ENCODE measurements around the gene CDH4. TPM values are rescaled to one million over a fixed set of nuclear protein-coding genes. Genes with fewer than 3 reads are reported as not detected.

The CDH4 gene
- total RNA-seq, 2 experiments from 2014 or later: not detected

DNA sequence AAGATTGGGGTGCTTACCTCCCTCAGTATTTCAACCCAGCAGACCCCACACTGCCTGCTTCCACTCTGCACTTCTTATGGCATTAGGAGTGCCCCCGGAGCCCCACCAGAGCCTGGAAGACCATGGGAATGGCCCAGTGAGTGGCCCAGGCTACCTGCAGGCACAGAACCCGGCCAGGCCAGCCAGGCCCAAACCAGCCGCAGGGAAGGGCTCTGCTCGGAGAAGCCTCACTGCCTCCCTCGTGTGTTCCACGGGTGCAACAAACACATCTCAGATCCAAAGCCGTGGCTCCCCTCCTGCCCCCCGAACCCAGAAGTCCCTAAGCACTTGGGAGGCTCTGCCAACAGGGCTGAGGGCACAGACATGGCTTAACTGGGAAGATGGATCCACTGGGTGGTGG, 283.9 kb downstream of the CDH4 start:
- Histone ChIP-seq H2AFZ (ENCODE audit: low read length) (no peak overlapping the region), H3K36me3 (ENCODE audit: insufficient read depth, low read length) (no peaks in the 10 kb centered on the region), H3K4me3 (ENCODE audit: low read depth, low read length, poor library complexity, severe bottlenecking) (no peak overlapping the region), H3K9me3 (ENCODE audit: low read length) (no peaks in the 10 kb centered on the region), H4K20me1 (ENCODE audit: insufficient read depth, low read length) (no peaks in the 10 kb centered on the region), H3K9me2 (ENCODE audit: insufficient read depth, low read length) (no peaks in the 10 kb centered on the region), H3K4me1 (ENCODE audit: insufficient read depth, low read length, poor library complexity, severe bottlenecking) (no peaks in the 10 kb centered on the region), H3K4me2 (ENCODE audit: low read length) (no peak overlapping the region), H3K27ac (ENCODE audit: low read depth, low read length, poor library complexity, severe bottlenecking) (no peak overlapping the region), H3K79me2 (ENCODE audit: insufficient read depth, low read depth, low read length) (no peaks in the 10 kb centered on the region)
- ChIA-PET CTCF (ENCODE audit: unreplicated experiment) (no interaction called here), POLR2A (no interaction called here)
- TF ChIP-seq EZH2phosphoT487 (IDR thresholded peaks at IDR 0.05; ENCODE audit: borderline replicate concordance, low read depth, low read length): no peak
- TF ChIP-seq, protein P1, sequence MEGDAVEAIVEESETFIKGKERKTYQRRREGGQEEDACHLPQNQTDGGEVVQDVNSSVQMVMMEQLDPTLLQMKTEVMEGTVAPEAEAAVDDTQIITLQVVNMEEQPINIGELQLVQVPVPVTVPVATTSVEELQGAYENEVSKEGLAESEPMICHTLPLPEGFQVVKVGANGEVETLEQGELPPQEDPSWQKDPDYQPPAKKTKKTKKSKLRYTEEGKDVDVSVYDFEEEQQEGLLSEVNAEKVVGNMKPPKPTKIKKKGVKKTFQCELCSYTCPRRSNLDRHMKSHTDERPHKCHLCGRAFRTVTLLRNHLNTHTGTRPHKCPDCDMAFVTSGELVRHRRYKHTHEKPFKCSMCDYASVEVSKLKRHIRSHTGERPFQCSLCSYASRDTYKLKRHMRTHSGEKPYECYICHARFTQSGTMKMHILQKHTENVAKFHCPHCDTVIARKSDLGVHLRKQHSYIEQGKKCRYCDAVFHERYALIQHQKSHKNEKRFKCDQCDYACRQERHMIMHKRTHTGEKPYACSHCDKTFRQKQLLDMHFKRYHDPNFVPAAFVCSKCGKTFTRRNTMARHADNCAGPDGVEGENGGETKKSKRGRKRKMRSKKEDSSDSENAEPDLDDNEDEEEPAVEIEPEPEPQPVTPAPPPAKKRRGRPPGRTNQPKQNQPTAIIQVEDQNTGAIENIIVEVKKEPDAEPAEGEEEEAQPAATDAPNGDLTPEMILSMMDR (conservative IDR thresholded peaks at IDR 0.05; ENCODE audit: low read length): no peak
- intact Hi-C loops (cut with micrococcal nuclease; ENCODE audit: unreplicated experiment): no loop called here
- DNase-seq (ENCODE audit: low spot score): no peak
- BruUV-seq (replicated peaks): no TSS peak

DNA sequence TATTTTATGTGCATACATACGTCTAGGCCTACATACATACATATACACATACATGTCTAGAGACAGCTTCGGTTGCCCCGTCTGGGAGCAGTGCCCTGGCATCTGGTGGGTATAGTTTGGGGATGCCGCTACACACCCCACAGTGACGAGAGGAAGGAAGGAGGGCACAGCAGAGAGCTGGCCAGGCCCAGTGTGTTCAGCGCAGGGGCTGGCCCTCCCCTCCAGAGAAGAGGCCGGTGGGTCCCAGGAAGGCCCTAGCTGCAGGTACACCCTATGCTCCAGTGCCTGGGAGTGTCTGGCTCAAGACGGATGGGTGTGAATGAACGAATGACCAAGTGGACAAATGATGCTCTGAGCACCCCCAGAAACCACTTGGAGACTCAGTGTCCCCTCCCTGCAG, 284.6 kb downstream of the CDH4 start:
- no peak for DNase-seq (ENCODE audit: low spot score)
- no TSS peak for BruUV-seq (replicated peaks)
- ChIA-PET CTCF (ENCODE audit: unreplicated experiment) (no interaction called here), POLR2A (no interaction called here)
- H3K4me2 ChIP-seq (ENCODE audit: low read length): no peak overlapping the region
- intact Hi-C loops (cut with micrococcal nuclease; ENCODE audit: unreplicated experiment): no loop called here
- H3K4me1 ChIP-seq (ENCODE audit: insufficient read depth, low read length, poor library complexity, severe bottlenecking): no peaks in the 10 kb centered on the region
- TF ChIP-seq, protein P1 (conservative IDR thresholded peaks at IDR 0.05; ENCODE audit: low read length): no peak
- TF ChIP-seq EZH2phosphoT487 (IDR thresholded peaks at IDR 0.05; ENCODE audit: borderline replicate concordance, low read depth, low read length): no peak
- H3K79me2 ChIP-seq (ENCODE audit: insufficient read depth, low read depth, low read length): no peaks in the 10 kb centered on the region
- H3K4me3 ChIP-seq (ENCODE audit: low read depth, low read length, poor library complexity, severe bottlenecking): no peak overlapping the region
- H3K27ac ChIP-seq (ENCODE audit: low read depth, low read length, poor library complexity, severe bottlenecking): no peak overlapping the region
- H4K20me1 ChIP-seq (ENCODE audit: insufficient read depth, low read length): no peaks in the 10 kb centered on the region
- H3K36me3 ChIP-seq (ENCODE audit: insufficient read depth, low read length): no peaks in the 10 kb centered on the region
- H2AFZ ChIP-seq (ENCODE audit: low read length): no peak overlapping the region
- no peaks in the 10 kb centered on the region for H3K9me3 ChIP-seq (ENCODE audit: low read length)
- H3K9me2 ChIP-seq (ENCODE audit: insufficient read depth, low read length): no peaks in the 10 kb centered on the region

DNA sequence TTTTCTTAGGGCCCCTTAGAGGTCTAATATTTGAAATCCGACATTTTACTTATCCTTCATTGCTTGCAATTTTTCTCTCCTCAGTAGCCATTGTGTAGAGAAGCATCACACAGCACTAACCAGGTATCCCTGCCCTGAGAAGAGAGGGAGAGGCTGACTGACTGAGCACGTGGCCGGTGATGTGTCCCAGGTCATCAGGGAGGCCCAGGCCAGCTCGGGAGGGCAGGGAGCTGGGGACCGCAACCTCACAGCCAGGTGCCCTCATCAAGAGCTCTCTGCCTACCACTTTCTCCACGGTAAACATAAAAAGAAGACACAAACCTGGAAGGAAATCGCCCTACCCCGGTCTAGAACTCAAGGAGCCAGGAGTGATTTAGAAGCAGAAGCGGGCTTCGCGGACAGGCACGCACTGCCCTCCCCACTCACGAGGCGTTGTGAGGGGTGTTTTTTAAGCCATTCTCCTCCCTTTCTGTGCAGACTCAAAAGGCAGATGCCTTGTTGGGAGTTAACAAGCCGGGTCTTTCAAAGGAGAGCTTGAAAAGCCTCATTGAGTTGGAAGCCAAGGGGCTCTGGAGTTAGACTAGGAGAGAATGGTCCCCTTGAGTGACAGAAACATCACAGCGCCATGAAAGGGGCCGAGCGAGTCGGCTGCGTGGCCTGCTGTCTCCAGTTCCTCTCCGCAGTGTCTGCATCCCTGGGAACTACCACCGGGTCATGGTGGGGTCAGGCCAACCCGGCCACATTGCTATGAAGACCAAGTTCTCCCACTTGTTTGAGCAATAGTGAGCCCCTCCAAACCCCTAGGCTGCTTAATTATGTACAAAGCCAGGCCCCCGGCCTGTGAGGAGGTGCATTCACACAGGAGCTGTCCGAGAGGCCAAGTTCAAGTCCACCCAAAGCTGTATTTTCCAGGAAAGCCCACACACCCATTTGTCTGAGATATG, 285.4 kb downstream of the CDH4 start:
- Histone ChIP-seq H4K20me1 (ENCODE audit: insufficient read depth, low read length) (no peaks in the 10 kb centered on the region), H3K4me2 (ENCODE audit: low read length) (no peak overlapping the region), H2AFZ (ENCODE audit: low read length) (no peak overlapping the region), H3K27ac (ENCODE audit: low read depth, low read length, poor library complexity, severe bottlenecking) (no peak overlapping the region), H3K9me2 (ENCODE audit: insufficient read depth, low read length) (no peaks in the 10 kb centered on the region), H3K4me1 (ENCODE audit: insufficient read depth, low read length, poor library complexity, severe bottlenecking) (no peaks in the 10 kb centered on the region), H3K4me3 (ENCODE audit: low read depth, low read length, poor library complexity, severe bottlenecking) (no peak overlapping the region), H3K36me3 (ENCODE audit: insufficient read depth, low read length) (no peaks in the 10 kb centered on the region), H3K79me2 (ENCODE audit: insufficient read depth, low read depth, low read length) (no peaks in the 10 kb centered on the region), H3K9me3 (ENCODE audit: low read length) (no peaks in the 10 kb centered on the region)
- BruUV-seq (replicated peaks): no TSS peak
- TF ChIP-seq, protein P1 (conservative IDR thresholded peaks at IDR 0.05; ENCODE audit: low read length): no peak
- no peak for TF ChIP-seq EZH2phosphoT487 (IDR thresholded peaks at IDR 0.05; ENCODE audit: borderline replicate concordance, low read depth, low read length)
- ChIA-PET POLR2A (no interaction called here), CTCF (ENCODE audit: unreplicated experiment) (no interaction called here)
- intact Hi-C loops (cut with micrococcal nuclease; ENCODE audit: unreplicated experiment): no loop called here
- DNase-seq (ENCODE audit: low spot score): no peak

All from OCI-LY7 (cell line).